Measurements from ENCODE around the gene HNRNPH3.

HNRNPH3 gene

GRCh38 chr10:68284062-68285001 is 47.5 kb upstream of the HNRNPH3 start:
- no peak overlapping the region for H3K27ac ChIP-seq (ENCODE audit: extremely low read depth, low read depth, low read length)
- no peak overlapping the region for H3K4me3 ChIP-seq (ENCODE audit: low read depth, low read length)
- CTCF ChIA-PET: interaction anchor here (0.9 kb wide), 1 partner anchor 17 kb away, joined by 4 read pairs; no protein-coding TSS in a partner anchor
- peak; percentile 65 for TF ChIP-seq WT1 (tag by site-specific recombination; IDR thresholded peaks at IDR 0.05)
- no peak for TF ChIP-seq ZNF776 (tag by site-specific recombination; IDR thresholded peaks at IDR 0.05; ENCODE audit: borderline replicate concordance)
- no peak for TF ChIP-seq PRDM6 (tag by site-specific recombination; IDR thresholded peaks at IDR 0.05)
- TF ChIP-seq ZNF274 (IDR thresholded peaks at IDR 0.05; ENCODE audit: low read length): no peak
- no peak for TF ChIP-seq ZNF274 (tag by site-specific recombination; IDR thresholded peaks at IDR 0.05; ENCODE audit: borderline replicate concordance)
- POLR2A ChIA-PET: no interaction called here
- H3K4me1 ChIP-seq (ENCODE audit: control insufficient read depth, insufficient read depth, low read length): no peaks in the 10 kb centered on the region
- no peaks in the 10 kb centered on the region for H3K36me3 ChIP-seq (ENCODE audit: control insufficient read depth in 2 of 2, insufficient read depth in 1 of 2, low read length in 2 of 2)
- H3K9me3 ChIP-seq (ENCODE audit: control insufficient read depth, insufficient read depth, low read depth, low read length): no peaks in the 10 kb centered on the region

- CTCF ChIA-PET: interaction anchor here (0.5 to 1.4 kb wide), 5 partner anchors 13 to 430 kb away, joined by 3 to 7 read pairs (median 3); no protein-coding TSS in a partner anchor
- no peaks in the 10 kb centered on the region for H3K36me3 ChIP-seq (ENCODE audit: control insufficient read depth in 2 of 2, insufficient read depth in 1 of 2, low read length in 2 of 2)
- POLR2A ChIA-PET: interaction anchor here (0.6 kb wide), 1 partner anchor 403 kb away, joined by 3 read pairs; no protein-coding TSS in a partner anchor
- H3K9me3 ChIP-seq (ENCODE audit: control insufficient read depth, insufficient read depth, low read depth, low read length): no peaks in the 10 kb centered on the region
- no peaks in the 10 kb centered on the region for H3K4me1 ChIP-seq (ENCODE audit: control insufficient read depth, insufficient read depth, low read length)
- H3K4me3 ChIP-seq (ENCODE audit: low read depth, low read length): no peak overlapping the region
- no peak overlapping the region for H3K27ac ChIP-seq (ENCODE audit: extremely low read depth, low read depth, low read length)
- TF ChIP-seq ZNF76 (tag by site-specific recombination; IDR thresholded peaks at IDR 0.05; ENCODE audit: borderline replicate concordance, low read depth) (no peak), YY1 (tag by site-specific recombination; IDR thresholded peaks at IDR 0.05) (no peak), SP7 (tag by site-specific recombination; IDR thresholded peaks at IDR 0.05) (no peak), ZNF266 (tag by site-specific recombination; IDR thresholded peaks at IDR 0.05; ENCODE audit: low read depth) (no peak), ZNF394 (tag by site-specific recombination; IDR thresholded peaks at IDR 0.05; ENCODE audit: borderline replicate concordance) (no peak), ZNF529 (tag by site-specific recombination; IDR thresholded peaks at IDR 0.05; ENCODE audit: insufficient replicate concordance) (no peak), SCRT1 (tag by site-specific recombination; IDR thresholded peaks at IDR 0.05; ENCODE audit: borderline replicate concordance) (no peak), PRDM2 (tag by site-specific recombination; IDR thresholded peaks at IDR 0.05; ENCODE audit: borderline replicate concordance) (no peak), ZBTB17 (tag by site-specific recombination; IDR thresholded peaks at IDR 0.05) (no peak), ZNF488 (tag by site-specific recombination; IDR thresholded peaks at IDR 0.05) (no peak)
These were observed 43.1 kb upstream of the HNRNPH3 start for GRCh38 chr10:68288717-68289116.

All from HEK293 (cell line).